Measurements from ENCODE around the gene PLXNA2. TPM values are rescaled to one million over a fixed set of nuclear protein-coding genes. Genes with fewer than 3 reads are reported as not detected.

Gene PLXNA2
- total and polyA plus RNA-seq, 2 donors, result 1.9 to 5.6 TPM

GRCh38 chr1:208112401-208112800 lies 131.8 kb downstream of the PLXNA2 start:
- 84% methylated on average over 4 of the region's 4 CpGs for WGBS

GRCh38 chr1:208111646-208112190 lies 132.5 kb downstream of the PLXNA2 start:
- Histone ChIP-seq H3K4me3 (ENCODE audit: low read length in 2 of 2) (no peak overlapping the region), H3K27me3 (ENCODE audit: control insufficient read depth in 2 of 2, insufficient read depth in 1 of 2, low read length in 1 of 2) (no peaks in the 10 kb centered on the region), H3K4me1 (ENCODE audit: control insufficient read depth in 2 of 2, insufficient read depth in 2 of 2, low read length in 2 of 2) (peaks cover 0 to 4% of the 10 kb centered on the region in 2 donors), H3K27ac (ENCODE audit: low read depth in 1 of 2, low read length in 1 of 2) (no peak overlapping the region), H3K9me3 (ENCODE audit: control insufficient read depth in 2 of 2, insufficient read depth in 1 of 2, low read length in 1 of 2) (no peaks in the 10 kb centered on the region), H3K36me3 (ENCODE audit: control insufficient read depth in 2 of 2, insufficient read depth in 2 of 2, low read length in 1 of 2) (no peaks in the 10 kb centered on the region)
- 94% methylated on average over 4 of the region's 4 CpGs for WGBS
- DNase-seq (ENCODE audit: low read depth in 6 of 9, low spot score in 9 of 9), result no peak

More at GRCh38 chr1:208112401-208112800, 131.8 kb downstream of the PLXNA2 start:
- Histone ChIP-seq H3K9me3 (ENCODE audit: control insufficient read depth in 2 of 2, insufficient read depth in 1 of 2, low read length in 1 of 2) (no peaks in the 10 kb centered on the region), H3K4me3 (ENCODE audit: low read length in 2 of 2) (no peak overlapping the region), H3K4me1 (ENCODE audit: control insufficient read depth in 2 of 2, insufficient read depth in 2 of 2, low read length in 2 of 2) (peaks cover 1 to 8% of the 10 kb centered on the region in 2 donors), H3K27ac (ENCODE audit: low read depth in 1 of 2, low read length in 1 of 2) (no peak overlapping the region), H3K27me3 (ENCODE audit: control insufficient read depth in 2 of 2, insufficient read depth in 1 of 2, low read length in 1 of 2) (no peaks in the 10 kb centered on the region), H3K36me3 (ENCODE audit: control insufficient read depth in 2 of 2, insufficient read depth in 2 of 2, low read length in 1 of 2) (no peaks in the 10 kb centered on the region)
- DNase-seq (ENCODE audit: low read depth in 6 of 9, low spot score in 9 of 9), result no peak

- no peaks in the 10 kb centered on the region for H3K36me3 ChIP-seq (ENCODE audit: control insufficient read depth in 2 of 2, insufficient read depth in 2 of 2, low read length in 1 of 2)
- no peak for DNase-seq (ENCODE audit: low read depth in 6 of 9, low spot score in 9 of 9)
- 97% methylated on average over 4 of the region's 4 CpGs for WGBS
Measured at GRCh38 chr1:208110296-208110695, 133.9 kb downstream of the PLXNA2 start.

GRCh38 chr1:208108646-208109330 lies 135.4 kb downstream of the PLXNA2 start:
- no peak overlapping the region for H3K27ac ChIP-seq (ENCODE audit: low read depth in 1 of 2, low read length in 1 of 2)
- peaks cover 0 to 3% of the 10 kb centered on the region in 2 donors for H3K9me3 ChIP-seq (ENCODE audit: control insufficient read depth in 2 of 2, insufficient read depth in 1 of 2, low read length in 1 of 2)
- H3K27me3 ChIP-seq (ENCODE audit: control insufficient read depth in 2 of 2, insufficient read depth in 1 of 2, low read length in 1 of 2), result no peaks in the 10 kb centered on the region
- 96% methylated on average over 5 of the region's 5 CpGs for WGBS
- H3K4me1 ChIP-seq (ENCODE audit: control insufficient read depth in 2 of 2, insufficient read depth in 2 of 2, low read length in 2 of 2), result peaks cover 0 to 13% of the 10 kb centered on the region in 2 donors
- H3K4me3 ChIP-seq (ENCODE audit: low read length in 2 of 2), result no peak overlapping the region
- DNase-seq (ENCODE audit: low read depth in 6 of 9, low spot score in 9 of 9), result no peak
- no peaks in the 10 kb centered on the region for H3K36me3 ChIP-seq (ENCODE audit: control insufficient read depth in 2 of 2, insufficient read depth in 2 of 2, low read length in 1 of 2)

More at GRCh38 chr1:208110296-208110695, 133.9 kb downstream of the PLXNA2 start:
- Histone ChIP-seq H3K27ac (ENCODE audit: low read depth in 1 of 2, low read length in 1 of 2) (no peak overlapping the region), H3K27me3 (ENCODE audit: control insufficient read depth in 2 of 2, insufficient read depth in 1 of 2, low read length in 1 of 2) (no peaks in the 10 kb centered on the region), H3K4me1 (ENCODE audit: control insufficient read depth in 2 of 2, insufficient read depth in 2 of 2, low read length in 2 of 2) (peaks cover 0 to 13% of the 10 kb centered on the region in 2 donors), H3K9me3 (ENCODE audit: control insufficient read depth in 2 of 2, insufficient read depth in 1 of 2, low read length in 1 of 2) (peaks cover 0 to 3% of the 10 kb centered on the region in 2 donors), H3K4me3 (ENCODE audit: low read length in 2 of 2) (no peak overlapping the region)

- Histone ChIP-seq H3K36me3 (ENCODE audit: control insufficient read depth in 2 of 2, insufficient read depth in 2 of 2, low read length in 1 of 2) (no peaks in the 10 kb centered on the region), H3K27me3 (ENCODE audit: control insufficient read depth in 2 of 2, insufficient read depth in 1 of 2, low read length in 1 of 2) (no peaks in the 10 kb centered on the region), H3K27ac (ENCODE audit: low read depth in 1 of 2, low read length in 1 of 2) (no peak overlapping the region), H3K4me1 (ENCODE audit: control insufficient read depth in 2 of 2, insufficient read depth in 2 of 2, low read length in 2 of 2) (peaks cover 0 to 15% of the 10 kb centered on the region in 2 donors), H3K4me3 (ENCODE audit: low read length in 2 of 2) (no peak overlapping the region), H3K9me3 (ENCODE audit: control insufficient read depth in 2 of 2, insufficient read depth in 1 of 2, low read length in 1 of 2) (peaks cover 0 to 3% of the 10 kb centered on the region in 2 donors)
- WGBS, result 97% methylated on average over 2 of the region's 2 CpGs
- no peak for DNase-seq (ENCODE audit: low read depth in 6 of 9, low spot score in 9 of 9)
Measured at GRCh38 chr1:208108213-208108608, 136.0 kb downstream of the PLXNA2 start.

- peaks cover under 1 to 21% of the 10 kb centered on the region in 2 donors for H3K4me1 ChIP-seq (ENCODE audit: control insufficient read depth in 2 of 2, insufficient read depth in 2 of 2, low read length in 2 of 2)
- H3K9me3 ChIP-seq (ENCODE audit: control insufficient read depth in 2 of 2, insufficient read depth in 1 of 2, low read length in 1 of 2), result peaks cover 0 to 3% of the 10 kb centered on the region in 2 donors
- no peak overlapping the region for H3K4me3 ChIP-seq (ENCODE audit: low read length in 2 of 2)
- H3K27me3 ChIP-seq (ENCODE audit: control insufficient read depth in 2 of 2, insufficient read depth in 1 of 2, low read length in 1 of 2), result no peaks in the 10 kb centered on the region
- no peak overlapping the region for H3K27ac ChIP-seq (ENCODE audit: low read depth in 1 of 2, low read length in 1 of 2)
- no peak for DNase-seq (ENCODE audit: low read depth in 6 of 9, low spot score in 9 of 9)
- no peaks in the 10 kb centered on the region for H3K36me3 ChIP-seq (ENCODE audit: control insufficient read depth in 2 of 2, insufficient read depth in 2 of 2, low read length in 1 of 2)
- WGBS, result 96% methylated on average over 13 of the region's 13 CpGs
Measured at GRCh38 chr1:208107425-208108212, 136.6 kb downstream of the PLXNA2 start.

- no peak for DNase-seq (ENCODE audit: low read depth in 6 of 9, low spot score in 9 of 9)
- Histone ChIP-seq H3K9me3 (ENCODE audit: control insufficient read depth in 2 of 2, insufficient read depth in 1 of 2, low read length in 1 of 2) (peaks cover 0 to 3% of the 10 kb centered on the region in 2 donors), H3K36me3 (ENCODE audit: control insufficient read depth in 2 of 2, insufficient read depth in 2 of 2, low read length in 1 of 2) (no peaks in the 10 kb centered on the region), H3K27ac (ENCODE audit: low read depth in 1 of 2, low read length in 1 of 2) (no peak overlapping the region), H3K27me3 (ENCODE audit: control insufficient read depth in 2 of 2, insufficient read depth in 1 of 2, low read length in 1 of 2) (no peaks in the 10 kb centered on the region), H3K4me1 (ENCODE audit: control insufficient read depth in 2 of 2, insufficient read depth in 2 of 2, low read length in 2 of 2) (peaks cover 6 to 32% of the 10 kb centered on the region in 2 donors), H3K4me3 (ENCODE audit: low read length in 2 of 2) (no peak overlapping the region)
- WGBS, result 97% methylated on average over 7 of the region's 7 CpGs
Measured at GRCh38 chr1:208106218-208106617, 138.0 kb downstream of the PLXNA2 start.

GRCh38 chr1:208105756-208106155 lies 138.4 kb downstream of the PLXNA2 start:
- H3K4me3 ChIP-seq (ENCODE audit: low read length in 2 of 2), result no peak overlapping the region
- peaks cover 0 to 3% of the 10 kb centered on the region in 2 donors for H3K9me3 ChIP-seq (ENCODE audit: control insufficient read depth in 2 of 2, insufficient read depth in 1 of 2, low read length in 1 of 2)
- no peak overlapping the region for H3K27ac ChIP-seq (ENCODE audit: low read depth in 1 of 2, low read length in 1 of 2)
- no peaks in the 10 kb centered on the region for H3K36me3 ChIP-seq (ENCODE audit: control insufficient read depth in 2 of 2, insufficient read depth in 2 of 2, low read length in 1 of 2)
- no peaks in the 10 kb centered on the region for H3K27me3 ChIP-seq (ENCODE audit: control insufficient read depth in 2 of 2, insufficient read depth in 1 of 2, low read length in 1 of 2)
- 67% methylated on average over 5 of the region's 5 CpGs for WGBS
- no peak for DNase-seq (ENCODE audit: low read depth in 6 of 9, low spot score in 9 of 9)
- peaks cover 6 to 37% of the 10 kb centered on the region in 2 donors for H3K4me1 ChIP-seq (ENCODE audit: control insufficient read depth in 2 of 2, insufficient read depth in 2 of 2, low read length in 2 of 2)
